Measurements from ENCODE around the gene KREMEN1. TPM values are rescaled to one million over a fixed set of nuclear protein-coding genes. Genes with fewer than 3 reads are reported as not detected.

Gene KREMEN1
- total and polyA plus RNA-seq, 9 of the 15 experiments (the other 6 are each of a cell fraction or from before 2014, with no cell fraction given): 0.69 to 11.5 (median 4.3) TPM

GRCh38 chr22:29149841-29150555 lies 77.2 kb downstream of the KREMEN1 start (continued):
- no peak for TF ChIP-seq VEZF1 (CRISPR knock-in tag; IDR thresholded peaks at IDR 0.05)
- TF ChIP-seq ATF4 (CRISPR knock-in tag; IDR thresholded peaks at IDR 0.05): no peak
- no peak for TF ChIP-seq CREM (IDR thresholded peaks at IDR 0.05; ENCODE audit: low read depth)

- FAIRE-seq (no peak), ATAC-seq (no peak), DNase-seq (ENCODE audit: extremely low read depth in 1 of 4, low spot score in 3 of 4) (no peak)
- POLR2A ChIA-PET: interaction anchor here (1.1 to 1.7 kb wide), 5 partner anchors 8 to 95 kb away, joined by 3 to 9 read pairs (median 4); no protein-coding TSS in a partner anchor
- no peak overlapping the region for H3K4me2 ChIP-seq (ENCODE audit: insufficient read depth, low read length)
- in situ Hi-C loops (cut with MboI) (loop anchor here (10.0 kb wide), 1 partner anchor 296 kb away; no protein-coding TSS in a partner anchor), intact Hi-C loops (cut with micrococcal nuclease) (loop anchor here (10.0 kb wide), 1 partner anchor 86 kb away; the partner anchor contains the start of gene C22orf31)
- BruUV-seq (replicated peaks): no TSS peak
- CTCF ChIA-PET (ENCODE audit: low intra/inter-chr PET ratio): no interaction called here
- H3K9me1 ChIP-seq (ENCODE audit: control insufficient read depth, insufficient read depth, low read length): no peaks in the 10 kb centered on the region
- no peak overlapping the region for H3K4me3 ChIP-seq
- H3K9me3 ChIP-seq (replicated peaks; ENCODE audit: control insufficient read depth, insufficient read depth, low read depth, low read length): no peaks in the 10 kb centered on the region
- H3K36me3 ChIP-seq (ENCODE audit: control insufficient read depth, insufficient read depth, low read length): no peaks in the 10 kb centered on the region
- H2AFZ ChIP-seq (ENCODE audit: low read depth, low read length): no peak overlapping the region
- H3K9ac ChIP-seq (ENCODE audit: insufficient read depth in 1 of 2, low read depth in 2 of 2, low read length in 2 of 2): no peak overlapping the region
- H3K4me1 ChIP-seq (replicated peaks in 1 of 2; ENCODE audit: control insufficient read depth in 2 of 2, insufficient read depth in 2 of 2, low read length in 2 of 2): peaks cover 14 to 26% of the 10 kb centered on the region in 2 experiments
- no peak overlapping the region for H3K27ac ChIP-seq (ENCODE audit: extremely low read depth, low read depth, low read length)
- no peaks in the 10 kb centered on the region for H4K20me1 ChIP-seq (replicated peaks; ENCODE audit: control insufficient read depth, insufficient read depth, low read length)
- no peaks in the 10 kb centered on the region for H3K79me2 ChIP-seq (ENCODE audit: control insufficient read depth, insufficient read depth, low read length)
- WGBS (ENCODE audit: insufficient coverage, low coverage, missing lambda C conversion rate): 95% methylated on average over 5 of the region's 9 CpGs
- H3K27me3 ChIP-seq (ENCODE audit: control insufficient read depth in 2 of 2, insufficient read depth in 2 of 2, low read length in 2 of 2): no peaks in the 10 kb centered on the region
- TF ChIP-seq ZNF263 (CRISPR knock-in tag; IDR thresholded peaks at IDR 0.05; ENCODE audit: borderline replicate concordance): no peak
- TF ChIP-seq U2AF1 (optimal IDR thresholded peaks at IDR 0.05; ENCODE audit: low read depth, low read length): no peak
Observed at GRCh38 chr22:29150701-29151100, 77.9 kb downstream of the KREMEN1 start.
